A673 (cell line): ENCODE data around the gene TIAM1. TPM values are rescaled to one million over a fixed set of nuclear protein-coding genes. Genes with fewer than 3 reads are reported as not detected.

Experiments
- BruUV-seq: library from RNA; stranded (reverse); fragments of 400-500 nt; replicated peaks from 2 replicates; lab custom pipeline; 2021; lab: Mats Ljungman, UMichigan
- CTCF ChIA-PET: fragments of 300-600 bp; sonication (Branson Sonifier 250); formaldehyde crosslinking; loops from one replicate; lab custom pipeline; 2022; ENCODE audit warnings: antibody characterized with exemption; lab: Charles Lee
- POLR2A ChIA-PET: fragments of 300-600 bp; sonication (Branson Sonifier 250); formaldehyde crosslinking; loops from one replicate; lab custom pipeline; 2022; ENCODE audit warnings: antibody characterized with exemption; ENCODE audit not compliant: low non-redundant PET; lab: Charles Lee
- DNase-seq: peaks from one replicate; pipeline ENCODE4 v3.0.0-alpha.2; 2015; ENCODE audit warnings: low spot score
- H3K27ac ChIP-seq: fragments of 200-600 bp; sonication (generic); 2 replicates; pipeline ENCODE4 v1.5.1; 2016; ENCODE audit warnings: mixed run types, low read depth, mild to moderate bottlenecking, mixed read lengths, antibody characterized with exemption, low read length; ENCODE audit not compliant: poor library complexity, severe bottlenecking
- H3K27me3 ChIP-seq: fragments of 200-600 bp; sonication (generic); replicated peaks from 2 replicates; pipeline ENCODE4 v1.6.1; 2017; ENCODE audit warnings: mixed run types, low read depth, mild to moderate bottlenecking, mixed read lengths, antibody characterized with exemption, low read length; ENCODE audit not compliant: insufficient read depth, poor library complexity
- H3K36me3 ChIP-seq: fragments of 200-600 bp; sonication (generic); 2 replicates; pipeline ENCODE4 v1.6.1; 2016; ENCODE audit warnings: mixed run types, mild to moderate bottlenecking, mixed read lengths, antibody characterized with exemption, low read length; ENCODE audit not compliant: insufficient read depth, poor library complexity, severe bottlenecking
- H3K4me1 ChIP-seq: fragments of 200-600 bp; sonication (generic); 2 replicates; pipeline ENCODE4 v1.6.1; 2017; ENCODE audit warnings: mixed run types, mild to moderate bottlenecking, mixed read lengths, antibody characterized with exemption, low read length; ENCODE audit not compliant: insufficient read depth, poor library complexity, severe bottlenecking
- H3K4me3 ChIP-seq: fragments of 200-600 bp; sonication (generic); 2 replicates; pipeline ENCODE4 v1.5.1; 2016; ENCODE audit warnings: low read depth, mixed run types, mild to moderate bottlenecking, mixed read lengths, low read length; ENCODE audit not compliant: poor library complexity, severe bottlenecking
- H3K9me3 ChIP-seq: fragments of 200-600 bp; sonication (generic); 2 replicates; pipeline ENCODE4 v1.6.1; 2016; ENCODE audit warnings: mixed run types, low read depth, mild to moderate bottlenecking, mixed read lengths, antibody characterized with exemption, low read length; ENCODE audit not compliant: poor library complexity, severe bottlenecking
- EZH2 ChIP-seq: fragments of 200-600 bp; sonication (generic); IDR thresholded peaks from 2 replicates; pipeline ENCODE4 v1.6.1; 2017; ENCODE audit warnings: borderline replicate concordance, low read depth, mild to moderate bottlenecking, mixed read lengths, antibody characterized with exemption, low read length; ENCODE audit not compliant: poor library complexity, severe bottlenecking
- intact Hi-C: fragments of 100-400 bp; cut with micrococcal nuclease; formaldehyde crosslinking; loops from one replicate; pipeline ENCODE4 v1.10.0; 2022; ENCODE audit not compliant: unreplicated experiment
- total RNA-seq: library from RNA; stranded (reverse); gene quantifications from 2 replicates; pipeline ENCODE4 v1.2.3, GENCODE V29; 2021
- TF ChIP-seq, protein P1 (sequence below): fragments of 300-800, 200-600 bp; sonication (generic); conservative IDR thresholded peaks from 2 replicates; pipeline ENCODE4 v1.5.1; 2017; ENCODE audit warnings: low read depth, mild to moderate bottlenecking, antibody characterized with exemption, low read length, moderate library complexity, mixed read lengths

TIAM1 gene
- total RNA-seq, 1 experiment from 2014 or later, result 9.6 TPM

DNA sequence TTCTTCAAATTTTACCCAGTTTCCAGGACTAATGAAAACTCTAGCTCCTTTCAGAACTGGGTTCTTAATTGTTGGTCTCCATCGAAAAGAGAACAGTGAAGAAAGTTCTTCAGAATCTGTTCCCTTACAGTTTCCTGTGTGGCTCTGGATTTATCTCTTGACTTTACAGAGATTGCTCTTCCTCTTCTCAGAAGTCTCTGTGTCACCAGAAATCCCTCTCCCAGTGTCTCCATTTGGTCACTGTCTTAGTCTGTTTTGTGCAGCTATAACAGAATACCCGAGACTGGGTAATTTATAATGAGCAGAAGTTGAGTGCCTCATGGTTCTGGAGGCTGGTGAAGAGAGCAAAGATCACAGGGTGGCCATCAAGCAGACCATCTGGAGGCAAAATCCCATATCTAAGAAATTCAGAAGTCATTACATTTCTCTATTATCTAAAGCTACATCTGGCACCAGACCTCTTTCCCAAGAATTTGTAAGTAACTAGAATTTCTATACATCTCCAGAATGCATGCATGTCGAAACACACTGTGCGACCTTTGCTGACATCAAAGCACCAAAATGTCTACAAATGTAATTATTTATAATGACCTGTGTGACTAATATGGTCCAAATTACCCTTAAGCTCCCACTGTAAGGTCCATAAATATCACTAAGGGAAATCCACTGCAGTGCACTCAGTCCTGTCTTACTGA lies 240.3 kb downstream of the TIAM1 start:
- Histone ChIP-seq H3K4me3 (no peak overlapping the region), H3K27me3 (no peaks in the 10 kb centered on the region), H3K9me3 (no peaks in the 10 kb centered on the region), H3K36me3 (no peaks in the 10 kb centered on the region), H3K27ac (no peak overlapping the region), H3K4me1 (no peaks in the 10 kb centered on the region)
- no peak for DNase-seq
- no peak for TF ChIP-seq EZH2
- TF ChIP-seq, protein P1, sequence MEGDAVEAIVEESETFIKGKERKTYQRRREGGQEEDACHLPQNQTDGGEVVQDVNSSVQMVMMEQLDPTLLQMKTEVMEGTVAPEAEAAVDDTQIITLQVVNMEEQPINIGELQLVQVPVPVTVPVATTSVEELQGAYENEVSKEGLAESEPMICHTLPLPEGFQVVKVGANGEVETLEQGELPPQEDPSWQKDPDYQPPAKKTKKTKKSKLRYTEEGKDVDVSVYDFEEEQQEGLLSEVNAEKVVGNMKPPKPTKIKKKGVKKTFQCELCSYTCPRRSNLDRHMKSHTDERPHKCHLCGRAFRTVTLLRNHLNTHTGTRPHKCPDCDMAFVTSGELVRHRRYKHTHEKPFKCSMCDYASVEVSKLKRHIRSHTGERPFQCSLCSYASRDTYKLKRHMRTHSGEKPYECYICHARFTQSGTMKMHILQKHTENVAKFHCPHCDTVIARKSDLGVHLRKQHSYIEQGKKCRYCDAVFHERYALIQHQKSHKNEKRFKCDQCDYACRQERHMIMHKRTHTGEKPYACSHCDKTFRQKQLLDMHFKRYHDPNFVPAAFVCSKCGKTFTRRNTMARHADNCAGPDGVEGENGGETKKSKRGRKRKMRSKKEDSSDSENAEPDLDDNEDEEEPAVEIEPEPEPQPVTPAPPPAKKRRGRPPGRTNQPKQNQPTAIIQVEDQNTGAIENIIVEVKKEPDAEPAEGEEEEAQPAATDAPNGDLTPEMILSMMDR, result no peak
- intact Hi-C loops, result no loop called here
- ChIA-PET CTCF (no interaction called here), POLR2A (no interaction called here)
- BruUV-seq, result no TSS peak

DNA sequence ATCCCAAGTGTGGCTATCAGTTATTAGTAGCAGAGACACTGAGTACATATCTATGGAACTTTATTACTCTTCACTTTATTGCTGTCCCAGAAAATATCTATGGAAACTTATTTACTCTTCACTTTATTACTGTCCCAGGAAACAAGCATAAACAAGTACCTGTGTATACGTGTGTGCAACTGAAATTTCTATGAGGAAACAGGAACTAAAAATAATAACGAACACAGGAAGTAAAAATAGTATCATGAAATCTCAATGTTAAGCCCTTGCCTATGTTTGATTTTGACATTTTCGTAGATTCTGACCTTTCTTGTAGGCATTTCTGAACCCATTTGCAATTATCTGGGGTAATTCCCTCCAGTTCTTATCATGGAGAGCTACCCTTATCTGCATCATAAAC lies 240.9 kb downstream of the TIAM1 start:
- DNase-seq, result no peak
- CTCF ChIA-PET, result no interaction called here
- no peaks in the 10 kb centered on the region for H3K9me3 ChIP-seq
- TF ChIP-seq, protein P1, result no peak
- TF ChIP-seq EZH2, result no peak
- POLR2A ChIA-PET, result no interaction called here
- intact Hi-C loops, result no loop called here
- H3K27me3 ChIP-seq, result no peaks in the 10 kb centered on the region
- no peak overlapping the region for H3K4me3 ChIP-seq
- H3K27ac ChIP-seq, result no peak overlapping the region
- BruUV-seq, result no TSS peak
- no peaks in the 10 kb centered on the region for H3K36me3 ChIP-seq
- H3K4me1 ChIP-seq, result no peaks in the 10 kb centered on the region

DNA sequence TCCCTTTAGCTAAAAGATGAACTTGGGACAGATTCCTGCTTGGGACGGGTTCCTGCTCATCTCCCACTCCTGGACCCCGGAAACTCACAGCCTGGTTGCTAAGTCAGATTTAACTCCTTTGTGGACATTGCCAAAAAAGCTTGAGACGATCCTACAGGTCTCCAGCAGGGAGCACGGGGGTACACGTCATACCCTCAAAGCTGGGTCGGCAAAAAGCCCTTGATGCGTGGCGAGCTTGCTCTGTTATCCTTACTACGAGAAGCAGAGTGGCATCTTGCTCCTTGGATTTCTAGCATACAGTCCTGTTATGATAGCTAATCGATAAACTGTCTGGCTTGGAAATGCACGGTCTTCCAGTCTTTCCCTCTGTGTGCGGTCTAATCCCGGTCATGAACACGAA lies 244.9 kb downstream of the TIAM1 start:
- POLR2A ChIA-PET, result no interaction called here

More for the DNA sequence above, 244.9 kb downstream of the TIAM1 start:
- CTCF ChIA-PET, result interaction anchor here (1.2 kb wide), 1 partner anchor 81 kb away, joined by 4 read pairs; no protein-coding TSS in a partner anchor
- no peaks in the 10 kb centered on the region for H3K36me3 ChIP-seq
- intact Hi-C loops, result loop anchor here (2.0 to 5.0 kb wide), 3 partner anchors 82 to 503 kb away; no protein-coding TSS in a partner anchor
- H3K27me3 ChIP-seq, result no peaks in the 10 kb centered on the region
- no peaks in the 10 kb centered on the region for H3K9me3 ChIP-seq
- no TSS peak for BruUV-seq
- H3K27ac ChIP-seq, result no peak overlapping the region
- no peak for TF ChIP-seq EZH2
- TF ChIP-seq, protein P1, result no peak
- H3K4me1 ChIP-seq, result no peaks in the 10 kb centered on the region
- H3K4me3 ChIP-seq, result no peak overlapping the region
- no peak for DNase-seq
